Measurements from ENCODE around the gene HTRA3.

HTRA3 gene

DNA sequence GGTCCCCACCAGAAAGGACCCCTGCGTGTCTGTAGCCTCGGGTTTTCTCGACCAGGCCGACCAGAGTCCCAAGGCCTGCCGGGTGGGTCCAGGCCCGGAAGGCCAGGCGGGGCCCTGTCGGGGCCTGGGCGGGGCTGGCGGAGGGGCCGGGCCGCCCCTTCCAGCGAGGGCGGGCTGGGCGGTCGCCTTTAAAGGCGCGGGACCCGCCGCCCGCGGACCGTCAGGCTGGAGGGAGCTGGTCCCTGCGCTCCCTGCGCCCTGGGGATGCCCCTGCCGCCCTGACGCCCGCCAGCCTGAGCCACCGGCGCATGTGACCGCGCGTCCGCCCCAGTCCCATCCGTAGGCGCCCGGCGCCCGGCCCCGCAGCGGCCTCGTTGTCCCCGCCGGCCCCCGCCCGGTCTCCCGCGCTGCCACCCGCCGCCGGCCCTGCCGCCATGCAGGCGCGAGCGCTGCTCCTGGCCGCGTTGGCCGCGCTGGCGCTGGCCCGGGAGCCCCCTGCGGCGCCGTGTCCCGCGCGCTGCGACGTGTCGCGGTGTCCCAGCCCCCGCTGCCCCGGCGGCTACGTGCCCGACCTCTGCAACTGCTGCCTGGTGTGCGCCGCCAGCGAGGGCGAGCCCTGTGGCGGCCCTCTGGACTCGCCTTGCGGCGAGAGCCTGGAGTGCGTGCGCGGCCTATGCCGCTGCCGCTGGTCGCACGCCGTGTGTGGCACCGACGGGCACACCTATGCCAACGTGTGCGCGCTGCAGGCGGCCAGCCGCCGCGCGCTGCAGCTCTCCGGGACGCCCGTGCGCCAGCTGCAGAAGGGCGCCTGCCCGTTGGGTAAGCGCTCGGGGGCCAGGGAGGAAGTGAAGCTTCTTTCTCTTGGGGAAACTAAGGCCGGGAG is at the start of gene HTRA3:
Gene HTRA3, plus strand, starts transcription at position 220 of the 883 bp plus-strand sequence. Its CDS starts 215 bp downstream, at position 435.
- FAIRE-seq (no peak), DNase-seq (ENCODE audit: insufficient read length, low spot score) (no peak)

DNA sequence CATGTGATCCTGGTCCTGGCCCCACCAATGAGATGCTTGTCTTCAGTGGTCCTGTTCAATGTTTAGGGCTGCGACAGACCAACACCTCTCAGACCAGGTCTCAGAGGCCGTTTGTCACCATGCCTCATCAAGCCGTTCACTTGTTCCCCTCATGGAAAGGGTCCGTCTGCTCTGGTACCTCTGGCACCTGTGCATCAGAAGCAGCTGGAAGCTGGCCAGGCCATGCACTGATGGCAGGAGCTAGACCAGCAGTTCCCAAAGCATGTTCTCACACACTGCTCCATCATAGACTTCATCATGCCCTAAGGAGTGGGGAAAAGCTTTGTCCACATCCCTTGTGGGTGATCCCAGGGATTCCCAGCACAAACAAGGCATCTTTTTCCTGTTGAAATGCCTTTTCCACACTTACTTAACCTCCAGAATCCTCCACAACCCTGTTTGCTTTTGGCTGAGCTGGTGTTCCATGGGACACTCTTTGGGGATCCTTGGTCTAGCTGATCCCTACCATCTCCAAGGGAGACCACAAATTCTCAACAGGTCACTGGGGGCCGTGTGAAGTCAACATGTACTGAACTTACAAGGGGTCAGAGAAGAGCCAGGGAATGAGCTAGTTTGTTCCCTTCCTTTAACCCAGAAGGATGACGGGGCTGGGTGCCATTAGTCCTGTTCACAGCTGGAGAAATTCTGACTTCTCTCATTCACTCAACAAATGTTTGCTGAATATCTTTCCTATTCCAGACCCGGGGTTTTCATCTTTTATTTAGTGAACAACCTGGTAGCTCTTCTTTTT is 48.7 kb upstream of the HTRA3 start:
- DNase-seq (ENCODE audit: insufficient read length, low spot score) (no peak), FAIRE-seq (no peak)

DNA sequence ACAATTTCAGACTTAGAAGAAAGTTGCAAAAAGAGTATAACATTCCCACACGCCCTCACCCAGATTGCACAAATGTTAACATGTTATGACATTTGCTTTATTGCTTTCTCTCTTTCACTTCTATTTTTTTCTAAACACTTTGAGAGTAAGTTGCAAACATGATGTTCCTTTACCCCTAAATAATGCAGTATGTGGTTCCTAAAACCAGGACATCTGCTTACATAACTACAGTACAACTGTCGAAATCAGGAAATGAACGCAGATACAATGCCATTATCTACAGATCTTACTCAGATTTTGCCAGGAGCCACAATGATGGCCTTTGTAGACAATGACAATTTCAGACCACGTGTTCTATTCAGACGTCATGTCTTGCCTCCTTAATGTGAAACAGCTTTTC is 48.1 kb upstream of the HTRA3 start:
- no peak for DNase-seq (ENCODE audit: insufficient read length, low spot score)
- no peak for FAIRE-seq

- FAIRE-seq, result peak; percentile 63
- no peak for DNase-seq (ENCODE audit: insufficient read length, low spot score)
Observed at GRCh38 chr4:8221985-8222384, 47.6 kb upstream of the HTRA3 start.

- FAIRE-seq (no peak), DNase-seq (ENCODE audit: insufficient read length, low spot score) (no peak)
Observed at GRCh38 chr4:8222609-8223388, 46.8 kb upstream of the HTRA3 start.

GRCh38 chr4:8224267-8224974 is 45.1 kb upstream of the HTRA3 start:
- no peak for FAIRE-seq
- DNase-seq (ENCODE audit: insufficient read length, low spot score), result no peak

- DNase-seq (ENCODE audit: insufficient read length, low spot score) (no peak), FAIRE-seq (no peak)
Observed at GRCh38 chr4:8224975-8225625, 44.5 kb upstream of the HTRA3 start.

- no peak for FAIRE-seq
- DNase-seq (ENCODE audit: insufficient read length, low spot score), result no peak
Observed at GRCh38 chr4:8225706-8226443, 43.7 kb upstream of the HTRA3 start.

DNA sequence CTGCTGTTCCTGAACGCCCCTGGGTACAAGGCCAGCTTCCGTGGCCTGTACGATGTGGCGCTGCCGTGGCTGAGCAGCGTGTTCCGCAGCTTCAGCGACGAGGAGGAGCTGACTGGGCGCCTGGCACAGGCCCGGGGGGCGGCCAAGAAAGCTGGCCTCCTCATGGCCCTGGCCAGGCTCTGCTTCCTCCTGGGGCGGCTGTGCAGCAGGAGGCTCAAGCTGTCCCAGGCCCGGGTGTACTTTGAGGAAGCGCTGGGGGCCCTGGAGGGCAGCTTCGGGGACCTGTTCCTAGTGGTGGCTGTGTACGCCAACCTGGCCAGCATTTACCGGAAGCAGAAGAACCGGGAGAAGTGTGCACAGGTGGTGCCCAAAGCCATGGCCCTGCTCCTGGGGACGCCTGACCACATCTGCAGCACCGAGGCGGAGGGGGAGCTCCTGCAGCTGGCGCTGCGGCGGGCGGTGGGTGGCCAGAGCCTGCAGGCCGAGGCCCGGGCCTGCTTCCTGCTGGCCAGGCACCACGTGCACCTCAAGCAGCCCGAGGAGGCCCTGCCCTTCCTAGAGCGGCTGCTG is 42.3 kb upstream of the HTRA3 start:
- FAIRE-seq (no peak), DNase-seq (ENCODE audit: insufficient read length, low spot score) (no peak)

DNA sequence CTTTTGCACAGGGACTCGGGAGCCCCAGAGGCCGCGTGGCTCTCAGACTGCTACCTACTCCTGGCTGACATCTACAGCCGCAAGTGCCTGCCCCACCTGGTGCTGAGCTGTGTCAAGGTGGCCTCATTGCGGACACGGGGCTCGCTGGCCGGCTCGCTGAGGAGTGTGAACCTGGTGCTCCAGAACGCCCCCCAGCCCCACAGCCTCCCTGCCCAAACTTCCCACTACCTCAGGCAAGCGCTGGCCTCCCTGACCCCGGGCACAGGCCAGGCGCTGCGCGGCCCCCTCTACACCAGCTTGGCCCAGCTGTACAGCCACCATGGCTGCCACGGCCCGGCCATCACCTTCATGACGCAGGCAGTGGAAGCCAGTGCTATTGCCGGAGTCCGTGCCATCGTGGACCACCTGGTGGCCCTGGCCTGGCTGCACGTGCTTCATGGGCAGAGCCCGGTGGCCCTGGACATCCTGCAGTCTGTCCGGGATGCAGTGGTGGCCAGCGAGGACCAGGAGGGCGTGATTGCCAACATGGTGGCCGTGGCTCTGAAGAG is 41.7 kb upstream of the HTRA3 start:
- DNase-seq (ENCODE audit: insufficient read length, low spot score), result no peak
- no peak for FAIRE-seq

GRCh38 chr4:8228319-8229250 is 41.0 kb upstream of the HTRA3 start:
- FAIRE-seq (peak; percentile 87), DNase-seq (ENCODE audit: insufficient read length, low spot score) (peak; percentile 66)

DNA sequence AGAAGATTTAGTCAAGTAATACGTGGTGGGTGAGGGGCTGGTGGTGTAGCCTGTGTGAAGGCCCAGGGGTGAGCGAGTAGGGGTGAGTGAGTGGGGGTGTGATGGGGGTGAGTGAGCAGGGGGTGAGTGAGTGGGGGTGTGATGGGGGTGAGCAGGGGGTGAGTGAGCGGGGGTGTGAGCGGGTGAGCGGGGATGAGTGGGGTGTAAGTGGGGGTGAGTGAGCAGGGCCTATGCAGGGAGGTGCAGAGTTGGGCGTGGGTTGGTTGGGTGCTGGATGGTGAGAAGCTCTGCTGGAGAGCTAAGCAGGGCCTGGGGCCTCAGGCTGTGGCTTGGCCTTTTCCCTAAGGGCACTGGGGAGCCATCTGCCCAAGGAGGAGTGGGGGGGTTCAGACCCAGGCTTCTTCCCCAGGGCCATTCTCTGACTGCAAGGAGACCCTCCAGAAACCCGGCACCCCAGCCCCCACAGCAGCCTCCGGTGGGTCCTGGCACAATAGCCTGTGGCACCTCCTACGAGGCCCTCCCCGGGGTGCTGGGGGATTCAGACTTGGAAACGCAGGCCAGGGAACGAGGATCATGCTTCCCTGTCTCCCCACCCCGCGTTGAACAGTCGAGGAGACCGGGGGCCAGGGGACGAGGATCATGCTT is 40.1 kb upstream of the HTRA3 start:
- FAIRE-seq, result no peak
- no peak for DNase-seq (ENCODE audit: insufficient read length, low spot score)

GRCh38 chr4:8230033-8230432 is 39.5 kb upstream of the HTRA3 start:
- no peak for DNase-seq (ENCODE audit: insufficient read length, low spot score)
- no peak for FAIRE-seq

DNA sequence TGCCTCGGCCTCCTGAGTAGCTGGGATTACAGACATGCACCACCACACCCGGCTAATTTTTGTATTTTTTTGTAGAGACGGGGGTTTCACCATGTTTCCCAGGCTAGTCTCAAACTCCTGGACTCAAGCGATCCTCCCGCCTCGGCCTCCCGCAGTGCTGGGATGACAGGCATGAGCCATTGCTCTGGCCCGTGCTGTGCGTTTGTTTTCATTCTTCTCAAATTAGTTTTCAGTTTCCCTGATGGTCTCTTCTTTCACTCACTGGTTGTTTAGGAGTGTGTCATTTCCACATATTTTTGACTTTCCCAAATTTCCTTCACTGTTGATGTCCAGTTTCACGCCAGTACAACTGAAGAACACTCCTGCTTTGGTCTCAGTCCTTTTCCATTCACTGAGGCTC is 38.7 kb upstream of the HTRA3 start:
- no peak for FAIRE-seq
- no peak for DNase-seq (ENCODE audit: insufficient read length, low spot score)

DNA sequence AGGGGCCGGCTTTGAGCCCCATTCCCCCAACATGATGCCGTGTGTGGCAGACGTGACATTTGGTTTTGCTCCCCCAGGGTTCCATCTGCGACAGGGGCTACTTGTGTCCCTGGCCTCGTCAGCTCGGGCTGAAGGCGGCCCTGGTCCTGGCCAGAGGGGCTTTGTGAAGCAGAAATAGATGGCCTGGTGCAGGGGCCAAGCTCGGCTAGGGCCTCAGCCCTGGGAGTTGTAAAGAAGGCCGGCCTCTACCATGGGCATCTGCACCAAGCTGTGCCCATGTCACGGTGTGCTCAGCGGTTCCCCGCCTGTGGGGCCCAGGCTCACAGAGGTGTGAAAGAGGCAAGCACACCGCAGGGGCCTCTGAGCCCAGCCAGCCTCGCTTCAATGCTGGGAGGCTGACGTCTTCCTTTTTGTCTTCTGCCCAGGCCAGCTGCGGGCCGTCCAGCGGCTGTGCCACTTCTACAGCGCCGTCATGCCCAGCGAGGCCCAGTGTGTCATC is 38.0 kb upstream of the HTRA3 start:
- no peak for FAIRE-seq
- no peak for DNase-seq (ENCODE audit: insufficient read length, low spot score)

DNA sequence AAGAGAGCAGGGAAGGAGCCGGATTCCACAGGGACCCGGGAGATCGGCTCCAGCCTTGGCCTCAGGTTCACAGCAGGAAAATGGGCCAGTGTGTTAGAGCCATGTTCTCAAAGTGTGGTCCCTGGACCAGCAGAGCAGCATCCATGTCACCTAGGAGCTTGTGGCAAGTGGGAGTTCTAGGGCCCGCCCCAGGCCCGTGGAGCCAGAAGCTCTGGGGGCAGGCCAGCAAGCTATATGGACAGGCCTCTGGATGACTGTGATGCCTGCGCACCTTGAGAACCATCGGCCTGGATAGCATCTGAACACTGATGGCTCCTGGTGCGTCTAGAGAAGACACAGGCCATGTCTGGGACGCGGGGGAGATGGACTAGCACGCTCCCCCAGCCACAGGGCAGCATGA is 36.8 kb upstream of the HTRA3 start:
- no peak for FAIRE-seq

More for the DNA sequence above, 36.8 kb upstream of the HTRA3 start:
- DNase-seq (ENCODE audit: insufficient read length, low spot score), result no peak

Measured in GM19239 (cell line).